ENCODE results near the gene TLX2.

GRCh38 chr2:74501335-74502071 is 12.7 kb upstream of the TLX2 start:
- TF ChIP-seq CTCF (IDR thresholded peaks at IDR 0.05), result no peak
- TF ChIP-seq REST (IDR thresholded peaks at IDR 0.05; ENCODE audit: insufficient read depth in 1 of 2, low read depth in 2 of 2, low read length in 1 of 2), result peak; percentile 70 to 72; a peak in 3 of 4 replicates
- no peak for TF ChIP-seq TCF7L2 (IDR thresholded peaks at IDR 0.05; ENCODE audit: low read depth, low read length)
- no peak; the same call in 1 of the 2 replicates for TF ChIP-seq POLR2AphosphoS5 (IDR thresholded peaks at IDR 0.05; ENCODE audit: low read depth, low read length)

Data from Panc1 (cell line).